ENCODE results near the gene PPP1R9B. TPM values are rescaled to one million over a fixed set of nuclear protein-coding genes. Genes with fewer than 3 reads are reported as not detected.

Gene PPP1R9B
- total RNA-seq, 1 experiment from 2014 or later = 112 TPM

GRCh38 chr17:50187394-50187725 lies 36.9 kb upstream of the PPP1R9B start:
- H3K9me3 ChIP-seq (ENCODE audit: control insufficient read depth in 1 of 2, insufficient read depth in 1 of 2, low read depth in 1 of 2, low read length in 2 of 2) = no peaks in the 10 kb centered on the region
- no peaks in the 10 kb centered on the region for H4K20me1 ChIP-seq (ENCODE audit: insufficient read depth)
- no peak overlapping the region for H2AFZ ChIP-seq (ENCODE audit: low read depth, low read length, poor library complexity, severe bottlenecking)
- no peak overlapping the region for H3K9ac ChIP-seq (ENCODE audit: low read length)
- no peaks in the 10 kb centered on the region for H3K79me2 ChIP-seq (ENCODE audit: insufficient read depth, low read length)
- CTCF ChIA-PET = no interaction called here
- no peak overlapping the region for H3K27ac ChIP-seq (ENCODE audit: low read depth, low read length)
- H3K4me3 ChIP-seq (replicated peaks in 1 of 2; ENCODE audit: low read depth in 1 of 2, low read length in 2 of 2) = no peak overlapping the region
- RAD21 ChIA-PET (ENCODE audit: low non-redundant PET in 1 of 2, low total read pairs in 2 of 2, uncharacterized antibody in 2 of 2, unreplicated experiment in 2 of 2) = no interaction called here
- H3K36me3 ChIP-seq (ENCODE audit: control insufficient read depth in 1 of 2, insufficient read depth in 2 of 2, low read length in 2 of 2) = peaks cover 0 to 16% of the 10 kb centered on the region in 2 experiments; a peak in 1 of 4 replicates
- DNase-seq (ENCODE audit: low read depth, low spot score) = no peak
- no TSS peak for BruUV-seq (replicated peaks)
- no peaks in the 10 kb centered on the region for H3K27me3 ChIP-seq (ENCODE audit: insufficient read depth, low read length)
- intact Hi-C loops (cut with micrococcal nuclease) = no loop called here
- POLR2A ChIA-PET = no interaction called here
- ATAC-seq = no peak
- TF ChIP-seq SIN3A (IDR thresholded peaks at IDR 0.05; ENCODE audit: low read depth) (no peak), TCF7L2 (IDR thresholded peaks at IDR 0.05; ENCODE audit: borderline replicate concordance, extremely low read depth, insufficient read depth, insufficient read length) (no peak), EZH2 (IDR thresholded peaks at IDR 0.05) (no peak), JUND (IDR thresholded peaks at IDR 0.05) (no peak), FOSL1 (IDR thresholded peaks at IDR 0.05; ENCODE audit: low read depth) (no peak), EGR1 (IDR thresholded peaks at IDR 0.05; ENCODE audit: low read depth) (no peak), POLR2AphosphoS5 (IDR thresholded peaks at IDR 0.05; ENCODE audit: low read depth, low read length) (no peak)
- no peaks in the 10 kb centered on the region for H3K4me1 ChIP-seq (ENCODE audit: control insufficient read depth in 1 of 2, insufficient read depth in 2 of 2, low read length in 2 of 2)
- no peaks in the 10 kb centered on the region for H3K9me2 ChIP-seq (ENCODE audit: insufficient read depth)
- no peak overlapping the region for H3K4me2 ChIP-seq (ENCODE audit: low read length)

- H3K4me2 ChIP-seq (ENCODE audit: low read length) = no peak overlapping the region
- ATAC-seq = no peak
These were observed 36.4 kb upstream of the PPP1R9B start for GRCh38 chr17:50186661-50187393.

More at GRCh38 chr17:50186661-50187393, 36.4 kb upstream of the PPP1R9B start:
- DNase-seq (ENCODE audit: low read depth, low spot score) = no peak
- POLR2A ChIA-PET = no interaction called here
- Histone ChIP-seq H3K27ac (ENCODE audit: low read depth, low read length) (no peak overlapping the region), H3K9me2 (ENCODE audit: insufficient read depth) (no peaks in the 10 kb centered on the region), H3K4me3 (replicated peaks in 1 of 2; ENCODE audit: low read depth in 1 of 2, low read length in 2 of 2) (no peak overlapping the region), H4K20me1 (ENCODE audit: insufficient read depth) (no peaks in the 10 kb centered on the region), H3K9ac (ENCODE audit: low read length) (no peak overlapping the region), H3K9me3 (ENCODE audit: control insufficient read depth in 1 of 2, insufficient read depth in 1 of 2, low read depth in 1 of 2, low read length in 2 of 2) (no peaks in the 10 kb centered on the region), H3K4me1 (ENCODE audit: control insufficient read depth in 1 of 2, insufficient read depth in 2 of 2, low read length in 2 of 2) (no peaks in the 10 kb centered on the region), H2AFZ (ENCODE audit: low read depth, low read length, poor library complexity, severe bottlenecking) (no peak overlapping the region), H3K27me3 (ENCODE audit: insufficient read depth, low read length) (no peaks in the 10 kb centered on the region), H3K79me2 (ENCODE audit: insufficient read depth, low read length) (no peaks in the 10 kb centered on the region), H3K36me3 (ENCODE audit: control insufficient read depth in 1 of 2, insufficient read depth in 2 of 2, low read length in 2 of 2) (peaks cover 0 to 16% of the 10 kb centered on the region in 2 experiments; a peak in 1 of 4 replicates)
- CTCF ChIA-PET = no interaction called here
- BruUV-seq (replicated peaks) = no TSS peak
- TF ChIP-seq MAX (IDR thresholded peaks at IDR 0.05) (no peak), SP1 (IDR thresholded peaks at IDR 0.05; ENCODE audit: low read depth) (no peak), FOSL1 (IDR thresholded peaks at IDR 0.05; ENCODE audit: low read depth) (no peak), SIN3A (IDR thresholded peaks at IDR 0.05; ENCODE audit: low read depth) (no peak), ZBTB33 (IDR thresholded peaks at IDR 0.05; ENCODE audit: extremely low read depth, insufficient replicate concordance, low read length) (no peak), YY1 (IDR thresholded peaks at IDR 0.05; ENCODE audit: extremely low read depth, insufficient replicate concordance, low read depth, low read length) (no peak), CBX3 (IDR thresholded peaks at IDR 0.05; ENCODE audit: low read depth) (no peak), POLR2AphosphoS5 (IDR thresholded peaks at IDR 0.05; ENCODE audit: low read depth, low read length) (no peak), EZH2 (IDR thresholded peaks at IDR 0.05) (no peak), CEBPB (IDR thresholded peaks at IDR 0.05; ENCODE audit: low read depth) (no peak), ATF3 (IDR thresholded peaks at IDR 0.05) (no peak), EGR1 (IDR thresholded peaks at IDR 0.05; ENCODE audit: low read depth) (no peak), JUND (IDR thresholded peaks at IDR 0.05) (no peak), ZNF274 (IDR thresholded peaks at IDR 0.05; ENCODE audit: low read depth, low read length) (no peak), CTCF (IDR thresholded peaks at IDR 0.05 in 2 of 3, conservative IDR thresholded peaks at IDR 0.05 in 1 of 3; ENCODE audit: borderline replicate concordance in 1 of 3, insufficient read depth in 1 of 3, low read depth in 2 of 3, low read length in 2 of 3) (no peak)
- intact Hi-C loops (cut with micrococcal nuclease) = no loop called here
- RAD21 ChIA-PET (ENCODE audit: low non-redundant PET in 1 of 2, low total read pairs in 2 of 2, uncharacterized antibody in 2 of 2, unreplicated experiment in 2 of 2) = no interaction called here

Measured in HCT116 (cell line).